ENCODE data around the gene RPL15.
"Not testable (repeated sequence)": the region's sequence is repeated elsewhere in the genome, so short reads cannot be mapped to it uniquely, and the experiment has no call there.

The RPL15 gene

GRCh38 chr3:23894254-23895061, 22.5 kb upstream of the RPL15 start:
- DNase-seq, result no peak

- DNase-seq, result no peak
These were observed 21.8 kb upstream of the RPL15 start for GRCh38 chr3:23895181-23895580.

- no peak for DNase-seq
These were observed 16.2 kb upstream of the RPL15 start for GRCh38 chr3:23900744-23901143.

GRCh38 chr3:23904545-23904944, 12.4 kb upstream of the RPL15 start:
- DNase-seq, result no peak

GRCh38 chr3:23909341-23909740, 7.6 kb upstream of the RPL15 start:
- no peak for DNase-seq

GRCh38 chr3:23911397-23911796, 5.5 kb upstream of the RPL15 start:
- no peak for DNase-seq

- not testable (repeated sequence) for DNase-seq
These were observed 4.6 kb upstream of the RPL15 start for GRCh38 chr3:23912335-23912734.

GRCh38 chr3:23913182-23913581, 3.8 kb upstream of the RPL15 start:
- no peak for DNase-seq

GRCh38 chr3:23913873-23914743, 2.8 kb upstream of the RPL15 start:
- no peak for DNase-seq

GRCh38 chr3:23915537-23916108, 1.3 kb upstream of the RPL15 start:
- DNase-seq, result no peak

GRCh38 chr3:23916152-23916885, 613 bp upstream of the RPL15 start:
- DNase-seq, result no peak

GRCh38 chr3:23917679-23918303, 859 bp downstream of the RPL15 start:
- DNase-seq, result not testable (repeated sequence)

- DNase-seq, result not testable (repeated sequence)
These were observed 1.4 kb downstream of the RPL15 start for GRCh38 chr3:23918331-23918730.

GRCh38 chr3:23919628-23920027, 2.7 kb downstream of the RPL15 start:
- no peak for DNase-seq

GRCh38 chr3:23920151-23920655, 3.3 kb downstream of the RPL15 start:
- no peak for DNase-seq

GRCh38 chr3:23921052-23921511, 4.2 kb downstream of the RPL15 start:
- DNase-seq, result no peak

- DNase-seq, result no peak
These were observed 6.9 kb downstream of the RPL15 start for GRCh38 chr3:23923786-23924185.

- DNase-seq, result no peak
These were observed 9.3 kb downstream of the RPL15 start for GRCh38 chr3:23926246-23926645.

GRCh38 chr3:23926736-23927135, 9.8 kb downstream of the RPL15 start:
- DNase-seq, result no peak

- no peak for DNase-seq
These were observed 11.6 kb downstream of the RPL15 start for GRCh38 chr3:23928524-23928923.

GRCh38 chr3:23931597-23931996, 14.7 kb downstream of the RPL15 start:
- no peak for DNase-seq

- DNase-seq, result no peak
These were observed 15.6 kb downstream of the RPL15 start for GRCh38 chr3:23932571-23932970.
